Skeletal muscle tissue (tissue), 4 donors: ENCODE results near the gene C5orf24. TPM values are rescaled to one million over a fixed set of nuclear protein-coding genes. Genes with fewer than 3 reads are reported as not detected.
"Not testable (repeated sequence)": the region's sequence is repeated elsewhere in the genome, so short reads cannot be mapped to it uniquely, and the experiment has no call there.

Experiments
- H3K27ac ChIP-seq: one replicate; pipeline ENCODE4 v1.7.0; 2013; ENCODE audit warnings: mild to moderate bottlenecking, low read depth, low read length, inconsistent platforms
- H3K27me3 ChIP-seq, 3 donors: one replicate each; pipeline ENCODE4 v1.7.0; 2013; ENCODE audit warnings: low read length in 3 of 3; ENCODE audit not compliant: control insufficient read depth in 3 of 3, insufficient read depth in 3 of 3
- H3K36me3 ChIP-seq, 3 donors: one replicate each; pipeline ENCODE4 v1.7.0; 2013; ENCODE audit warnings: low read length in 3 of 3; ENCODE audit not compliant: control insufficient read depth in 3 of 3, insufficient read depth in 3 of 3
- H3K4me1 ChIP-seq, 3 donors: one replicate each; pipeline ENCODE4 v1.7.0; 2013; ENCODE audit warnings: low read length in 3 of 3, mild to moderate bottlenecking in 3 of 3; ENCODE audit not compliant: control insufficient read depth in 3 of 3, insufficient read depth in 3 of 3
- H3K4me3 ChIP-seq, 3 donors: one replicate each; pipeline ENCODE4 v1.7.0; 2013; ENCODE audit warnings: low read length in 3 of 3
- H3K9ac ChIP-seq, 3 donors: one replicate each; pipeline ENCODE4 v1.7.0; 2013; ENCODE audit warnings: low read length in 3 of 3, mild to moderate bottlenecking in 3 of 3, moderate library complexity in 2 of 3, low read depth in 1 of 3
- H3K9me3 ChIP-seq, 3 donors: one replicate each; pipeline ENCODE4 v1.7.0; 2013; ENCODE audit warnings: low read length in 3 of 3; ENCODE audit not compliant: control insufficient read depth in 3 of 3
- total RNA-seq: library from RNA; depleted of rRNA; stranded (reverse); fragments of >200 nt; gene quantifications from one replicate; pipeline ENCODE4 v1.2.3, GENCODE V29; 2014
- donor health status: Osteomylitis.

C5orf24 gene
- total RNA-seq, 1 donor from 2014 or later = 31.3 TPM

DNA sequence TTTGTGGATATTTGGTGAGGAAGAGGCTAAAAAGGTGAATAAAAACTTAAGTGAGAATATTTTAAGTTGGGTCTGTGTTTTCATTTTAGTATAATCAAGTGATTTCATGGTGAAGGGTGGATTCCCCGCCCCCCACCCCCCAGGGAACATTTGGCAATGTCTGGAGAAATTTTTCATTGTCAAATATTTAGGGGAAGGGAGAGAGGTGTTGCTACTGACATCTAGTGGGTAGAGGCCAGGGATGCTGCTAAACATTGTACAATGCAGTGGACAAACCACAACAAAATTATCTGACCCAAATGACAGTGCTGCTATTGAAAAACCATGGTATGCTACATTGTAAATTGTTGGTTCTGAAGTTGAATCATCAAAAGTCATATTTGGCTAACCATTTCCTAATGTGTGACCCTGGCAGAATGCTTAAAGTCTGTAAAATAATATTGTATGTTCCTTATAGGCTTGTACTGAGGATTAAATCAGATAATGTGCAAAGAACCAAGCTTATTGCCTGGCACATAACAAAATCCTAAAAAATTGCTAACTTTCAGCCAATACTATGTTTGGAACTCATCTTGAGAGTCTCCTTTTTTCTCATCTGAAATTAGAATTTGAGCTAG, 5.6 kb downstream of the C5orf24 start:
- Histone ChIP-seq H3K27me3 (no peaks in the 10 kb centered on the region), H3K27ac (no peak overlapping the region), H3K4me3 (no peak overlapping the region), H3K9me3 (no peaks in the 10 kb centered on the region), H3K4me1 (peaks cover 10 to 15% (median 12%) of the 10 kb centered on the region in 3 donors), H3K36me3 (peaks cover 9 to 18% (median 15%) of the 10 kb centered on the region in 3 donors), H3K9ac (no peak overlapping the region)

DNA sequence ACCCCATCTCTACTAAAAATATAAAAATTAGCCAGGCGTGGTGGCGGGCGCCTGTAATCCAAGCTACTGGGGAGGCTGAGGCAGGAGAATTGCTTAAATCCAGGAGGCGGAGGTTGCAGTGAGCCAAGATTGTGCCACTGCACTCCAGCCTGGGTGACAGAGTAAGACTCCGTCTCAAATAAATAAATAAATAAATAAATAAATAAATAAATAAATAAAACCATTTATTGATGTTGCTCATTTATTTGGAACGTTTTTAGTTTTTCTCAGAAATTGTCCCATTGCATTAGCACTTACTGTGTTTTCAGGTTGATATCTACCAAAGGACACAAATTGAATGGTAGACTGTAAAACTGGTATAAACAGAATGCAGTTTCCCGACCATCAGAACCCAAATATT, 10.7 kb downstream of the C5orf24 start:
- H3K9ac ChIP-seq, H3K27me3 ChIP-seq, H3K4me1 ChIP-seq, H3K27ac ChIP-seq, H3K4me3 ChIP-seq, H3K9me3 ChIP-seq: not testable (repeated sequence)
- H3K36me3 ChIP-seq = peaks cover 13 to 39% (median 31%) of the 10 kb centered on the region in 3 donors

DNA sequence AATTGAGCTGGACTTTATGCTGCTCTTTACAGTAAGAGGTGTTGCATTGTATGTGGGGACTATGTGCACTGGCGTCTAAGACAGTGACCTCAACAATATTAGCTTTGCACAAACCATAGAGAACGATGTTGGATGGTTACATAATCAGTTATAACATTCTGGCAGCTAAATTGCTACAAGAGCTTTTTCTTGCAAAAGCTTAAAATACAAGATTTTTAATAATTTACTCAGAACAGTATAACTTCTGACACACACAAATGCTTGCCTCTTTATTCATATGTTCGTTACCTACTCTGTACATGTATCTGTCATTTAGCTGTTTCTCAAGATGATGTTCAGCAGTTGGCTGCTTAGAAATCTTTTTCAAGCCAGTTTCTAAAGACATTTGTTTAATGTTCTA, 11.6 kb downstream of the C5orf24 start:
- Histone ChIP-seq H3K4me1 (peaks cover 0 to 3% (median 0%) of the 10 kb centered on the region in 3 donors), H3K36me3 (peaks cover 9 to 38% (median 29%) of the 10 kb centered on the region in 3 donors), H3K27me3 (no peaks in the 10 kb centered on the region), H3K27ac (no peak overlapping the region), H3K4me3 (no peak overlapping the region), H3K9ac (no peak overlapping the region), H3K9me3 (no peaks in the 10 kb centered on the region)

DNA sequence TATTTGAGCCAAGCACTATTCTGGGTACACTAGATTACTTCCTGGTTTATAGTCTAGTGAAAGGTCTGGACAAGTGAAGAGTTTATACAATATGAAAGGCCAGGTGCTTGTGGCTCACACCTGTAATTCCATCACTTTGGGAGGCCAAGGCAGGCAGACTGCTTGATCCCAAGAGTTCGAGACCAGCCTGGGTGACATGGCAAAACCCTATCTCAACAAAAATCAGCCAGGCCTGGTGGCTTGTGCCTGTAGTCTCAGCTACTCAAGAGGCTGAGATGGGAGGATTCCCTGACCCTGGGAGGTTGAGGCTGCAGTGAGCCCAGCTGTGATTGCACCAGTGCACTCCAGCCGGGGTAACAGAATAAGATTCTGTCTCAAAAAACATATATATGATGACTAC, 18.9 kb downstream of the C5orf24 start:
- no peak overlapping the region for H3K27ac ChIP-seq
- no peak overlapping the region for H3K4me3 ChIP-seq
- H3K4me1 ChIP-seq = no peaks in the 10 kb centered on the region
- H3K9me3 ChIP-seq = no peaks in the 10 kb centered on the region
- H3K36me3 ChIP-seq = peaks cover 0 to 14% (median 2%) of the 10 kb centered on the region in 3 donors
- H3K27me3 ChIP-seq = no peaks in the 10 kb centered on the region
- H3K9ac ChIP-seq = no peak overlapping the region

DNA sequence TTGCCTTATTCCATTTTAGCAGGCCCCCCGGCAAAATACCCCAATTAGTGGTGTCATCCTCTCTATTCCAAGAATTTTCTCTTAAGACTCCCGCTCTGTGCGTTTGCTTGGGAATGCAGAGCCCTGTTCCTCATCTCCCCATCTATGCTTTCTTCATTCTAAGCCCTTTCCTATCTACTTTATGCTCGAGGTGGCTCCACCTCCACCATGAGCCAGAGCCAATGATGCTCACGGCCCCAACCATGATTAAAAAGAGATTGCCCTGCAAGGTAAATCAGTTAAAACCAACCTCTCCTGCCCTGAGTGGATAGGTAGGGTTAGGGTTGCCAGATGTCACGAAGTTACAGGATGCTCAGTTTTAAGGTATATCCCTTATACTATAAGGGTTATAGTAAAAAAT, 27.7 kb downstream of the C5orf24 start:
- H3K36me3 ChIP-seq = peaks cover 0 to 5% (median 5%) of the 10 kb centered on the region in 3 donors
- H3K4me1 ChIP-seq = peaks cover 13 to 31% (median 24%) of the 10 kb centered on the region in 3 donors
- H3K9ac ChIP-seq = peak overlapping the region; percentile 88 to 97 (median 96)
- H3K27me3 ChIP-seq = no peaks in the 10 kb centered on the region
- H3K9me3 ChIP-seq = no peaks in the 10 kb centered on the region
- peak overlapping the region; percentile 87 for H3K27ac ChIP-seq
- H3K4me3 ChIP-seq = peak overlapping the region; percentile 93 to 98 (median 96)

DNA sequence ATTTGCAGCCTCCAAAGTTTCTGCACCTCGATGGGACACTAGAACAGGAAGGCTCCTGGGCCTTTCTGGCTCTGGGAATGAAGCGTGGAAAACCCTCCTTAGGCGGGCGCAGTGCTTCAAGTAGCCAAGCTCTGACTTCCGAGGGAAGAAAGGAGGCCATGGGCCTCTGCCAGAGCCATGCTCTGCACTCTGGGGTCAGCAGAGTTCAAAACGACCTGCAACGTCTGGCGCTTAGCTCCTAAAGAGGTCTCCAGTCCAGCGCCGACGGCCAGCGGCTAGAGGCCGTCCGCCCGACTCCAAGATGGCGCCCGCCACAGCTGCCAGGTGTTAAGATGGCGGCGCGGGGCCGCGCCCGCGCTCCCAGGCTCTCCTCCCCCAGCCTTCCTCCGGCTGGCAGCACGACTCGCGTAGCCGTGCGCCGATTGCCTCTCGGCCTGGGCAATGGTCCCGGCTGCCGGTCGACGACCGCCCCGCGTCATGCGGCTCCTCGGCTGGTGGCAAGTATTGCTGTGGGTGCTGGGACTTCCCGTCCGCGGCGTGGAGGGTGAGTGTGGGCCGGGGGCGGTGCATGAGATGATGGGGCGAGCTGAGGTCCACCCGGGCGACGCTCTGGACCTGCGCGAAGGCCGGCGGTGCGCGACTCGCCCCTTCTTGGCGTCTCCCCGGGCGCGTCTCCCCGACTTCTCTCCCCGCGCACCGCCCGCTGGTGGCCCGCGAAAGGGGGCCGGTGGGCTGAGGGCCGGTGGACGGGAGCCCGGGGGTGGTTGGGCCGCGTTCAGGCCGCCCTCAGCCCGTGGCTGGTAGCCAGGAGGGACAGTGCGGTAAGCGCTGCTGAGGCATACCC, 28.4 kb downstream of the C5orf24 start, which contains the start of gene TXNDC15:
Gene TXNDC15 (plus strand): TSS at position 385 of the 844 bp plus-strand sequence. CDS start 57 bp downstream, at position 442.
- no peaks in the 10 kb centered on the region for H3K27me3 ChIP-seq
- peaks cover 0 to 5% (median 5%) of the 10 kb centered on the region in 3 donors for H3K36me3 ChIP-seq
- peaks cover 13 to 31% (median 25%) of the 10 kb centered on the region in 3 donors for H3K4me1 ChIP-seq
- H3K9me3 ChIP-seq = no peaks in the 10 kb centered on the region
- peak within 1 kb of the TSS; percentile 87 for H3K27ac ChIP-seq
- peak within 1 kb of the TSS; percentile 88 to 97 (median 96) for H3K9ac ChIP-seq
- peak within 1 kb of the TSS; percentile 93 to 98 (median 96) for H3K4me3 ChIP-seq

DNA sequence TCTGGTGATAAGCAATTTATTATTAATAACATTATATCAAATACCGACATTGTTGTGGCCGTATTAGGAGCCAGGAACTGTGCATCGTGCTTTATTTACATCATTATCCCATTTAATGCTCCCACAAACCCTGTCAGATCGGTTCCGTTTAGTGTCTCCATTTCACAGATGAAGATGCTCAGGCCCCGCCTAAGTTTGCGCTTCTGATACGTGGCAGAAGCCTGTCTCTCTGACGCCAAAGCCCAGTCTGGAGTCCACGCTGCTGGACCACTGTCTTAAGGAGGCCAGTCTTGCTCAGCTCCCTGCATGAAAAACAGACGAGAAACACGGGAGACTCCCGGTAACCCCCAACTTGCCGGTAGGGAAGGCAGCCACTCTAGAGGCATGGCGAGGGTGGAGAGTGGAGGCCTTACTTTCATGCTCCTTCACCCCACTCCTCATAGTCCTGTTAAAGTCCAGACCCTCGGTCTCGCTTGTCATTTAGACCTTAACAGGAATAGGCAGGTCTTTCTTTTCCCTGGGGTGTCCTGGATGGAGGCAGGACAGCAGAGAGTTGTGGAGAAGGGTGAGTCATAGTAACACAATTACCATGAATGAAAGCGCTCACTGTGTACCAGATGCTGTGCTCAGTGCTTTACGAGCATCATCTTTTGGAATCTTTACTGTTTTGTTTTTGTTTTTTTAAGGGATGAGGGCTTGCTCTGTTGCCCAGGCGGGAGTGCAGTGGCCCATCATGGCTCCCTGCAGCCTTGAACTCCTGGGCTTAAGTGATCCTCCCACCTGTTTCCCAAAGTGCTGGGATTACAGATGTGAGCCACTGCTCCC, 29.3 kb downstream of the C5orf24 start:
- H3K4me3 ChIP-seq = peak overlapping the region; percentile 93 to 98 (median 96)
- peaks cover 13 to 31% (median 25%) of the 10 kb centered on the region in 3 donors for H3K4me1 ChIP-seq
- peaks cover 0 to 5% (median 5%) of the 10 kb centered on the region in 3 donors for H3K36me3 ChIP-seq
- no peaks in the 10 kb centered on the region for H3K27me3 ChIP-seq
- peak overlapping the region; percentile 88 to 97 (median 96) for H3K9ac ChIP-seq
- peak overlapping the region; percentile 87 for H3K27ac ChIP-seq
- no peaks in the 10 kb centered on the region for H3K9me3 ChIP-seq

DNA sequence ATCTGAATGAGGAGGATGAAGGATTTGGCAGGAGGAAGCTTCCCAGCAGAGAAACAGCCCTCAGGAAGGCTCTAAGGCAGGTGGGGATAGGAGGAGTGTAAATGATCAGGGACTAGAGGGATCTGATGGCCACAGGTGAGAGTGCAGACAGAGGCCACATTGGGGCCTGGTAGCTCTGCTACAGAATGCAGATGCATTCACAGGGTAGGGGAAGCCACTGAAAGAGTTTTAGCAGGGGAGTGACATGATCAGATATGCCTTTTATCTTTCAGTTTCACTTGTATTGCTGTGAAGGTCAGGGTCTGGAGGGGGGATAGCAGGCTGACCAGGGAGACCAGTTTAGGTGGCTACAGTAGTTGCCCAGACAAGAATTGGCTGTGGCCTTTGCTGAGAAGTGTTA, 31.4 kb downstream of the C5orf24 start:
- peaks cover 0 to 5% (median 5%) of the 10 kb centered on the region in 3 donors for H3K36me3 ChIP-seq
- no peaks in the 10 kb centered on the region for H3K9me3 ChIP-seq
- H3K9ac ChIP-seq = no peak overlapping the region
- peaks cover 13 to 31% (median 25%) of the 10 kb centered on the region in 3 donors for H3K4me1 ChIP-seq
- H3K27me3 ChIP-seq = no peaks in the 10 kb centered on the region
- no peak overlapping the region for H3K27ac ChIP-seq
- H3K4me3 ChIP-seq = no peak overlapping the region

DNA sequence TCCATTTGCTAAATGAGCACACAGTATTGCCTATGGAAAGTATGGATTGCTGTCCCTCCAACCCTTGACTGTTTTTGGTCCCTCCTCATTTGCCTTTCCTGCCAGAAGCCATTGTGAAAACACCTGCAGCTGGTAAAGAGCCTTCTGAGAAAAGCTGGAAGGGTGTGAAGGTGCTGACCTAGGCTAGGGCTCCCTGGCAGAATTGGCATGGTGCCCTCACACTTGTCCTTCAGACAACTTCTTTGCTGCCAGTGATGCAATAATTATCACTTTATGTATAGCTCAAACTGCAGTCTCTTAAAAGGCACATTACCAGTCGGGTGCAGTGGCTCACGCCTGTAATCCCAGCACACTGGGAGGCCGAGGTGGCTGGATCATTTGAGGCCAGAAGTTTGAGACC, 32.6 kb downstream of the C5orf24 start:
- peaks cover 13 to 30% (median 25%) of the 10 kb centered on the region in 3 donors for H3K4me1 ChIP-seq

More for the DNA sequence above, 32.6 kb downstream of the C5orf24 start:
- Histone ChIP-seq H3K9ac (no peak overlapping the region), H3K9me3 (no peaks in the 10 kb centered on the region), H3K27ac (no peak overlapping the region), H3K4me3 (no peak overlapping the region), H3K27me3 (no peaks in the 10 kb centered on the region), H3K36me3 (peaks cover 0 to 5% (median 5%) of the 10 kb centered on the region in 3 donors)
